GM13977 (cell line): ENCODE data around the gene STXBP6.

Experiments
- DNase-seq: peaks from one replicate; pipeline ENCODE4 v3.0.0; 2012; ENCODE audit warnings: low spot score
- CTCF ChIP-seq: IDR thresholded peaks from 2 replicates; pipeline ENCODE4 v1.5.1; 2012; ENCODE audit warnings: mild to moderate bottlenecking, control low read depth; ENCODE audit not compliant: insufficient read depth; ENCODE audit errors: extremely low read depth, missing control alignments
- in situ Hi-C: fragments of 300-500 bp; cut with MboI; formaldehyde crosslinking; loops from one replicate; pipeline ENCODE4 v1.12.0; 2022; ENCODE audit warnings: low sequenced_read_pairs, low pct_unique_long_range_greater_than_20kb, mixed read lengths, inconsistent platforms; ENCODE audit not compliant: unreplicated experiment

The STXBP6 gene

GRCh38 chr14:24853446-24853845 is 196.5 kb downstream of the STXBP6 start:
- in situ Hi-C loops, result no loop called here
- no peak for DNase-seq
- no peak for TF ChIP-seq CTCF

GRCh38 chr14:24852312-24853060 is 197.5 kb downstream of the STXBP6 start:
- TF ChIP-seq CTCF, result no peak
- in situ Hi-C loops, result no loop called here
- no peak for DNase-seq

GRCh38 chr14:24851837-24852236 is 198.1 kb downstream of the STXBP6 start:
- DNase-seq, result no peak
- in situ Hi-C loops, result no loop called here
- no peak for TF ChIP-seq CTCF

GRCh38 chr14:24851406-24851805 is 198.5 kb downstream of the STXBP6 start:
- TF ChIP-seq CTCF, result no peak
- no peak for DNase-seq
- in situ Hi-C loops, result no loop called here

GRCh38 chr14:24850072-24850471 is 199.9 kb downstream of the STXBP6 start:
- no peak for DNase-seq
- TF ChIP-seq CTCF, result no peak
- in situ Hi-C loops, result no loop called here

GRCh38 chr14:24849471-24849870 is 200.5 kb downstream of the STXBP6 start:
- TF ChIP-seq CTCF, result no peak
- DNase-seq, result no peak
- in situ Hi-C loops, result no loop called here
